K562 (cell line): ENCODE measurements around the gene ATF5. TPM values are rescaled to one million over a fixed set of nuclear protein-coding genes. Genes with fewer than 3 reads are reported as not detected.

ENCODE experiments used
- BACH1 ChIP-seq: fragments of 200-800 bp; sonication (Bioruptor generic); IDR thresholded peaks from 2 replicates; pipeline ENCODE4 v1.6.1; 2016; ENCODE audit warnings: missing genetic modification characterization, missing compliant biosample characterization
- BHLHE40 ChIP-seq: IDR thresholded peaks from 2 replicates; pipeline ENCODE4 v1.6.1; 2011; ENCODE audit warnings: low read length, improper control_type of control experiment
- CXXC5 ChIP-seq: fragments of 250-450 bp; sonication (Bioruptor Pico); IDR thresholded peaks from 2 replicates; pipeline ENCODE4 v1.8.0; 2022; ENCODE audit warnings: inconsistent platforms, mild to moderate bottlenecking, moderate library complexity
- E2F3 ChIP-seq: fragments of 250-450 bp; sonication (Bioruptor Pico); IDR thresholded peaks from 2 replicates; pipeline ENCODE4 v1.4.0; 2020; ENCODE audit warnings: mild to moderate bottlenecking
- ETV1 ChIP-seq: fragments of 450-650 bp; conservative IDR thresholded peaks from 2 replicates; pipeline ENCODE4 v1.6.1; 2016; ENCODE audit warnings: missing genetic modification characterization, control low read depth, low read depth, missing compliant biosample characterization
- FOXP1 ChIP-seq: sonication (generic); formaldehyde crosslinking; IDR thresholded peaks from 2 replicates; pipeline ENCODE4 v1.8.0; 2022; ENCODE audit warnings: mild to moderate bottlenecking, missing genetic modification reagents
- GATA2 ChIP-seq: sonication (generic); formaldehyde crosslinking; IDR thresholded peaks from 2 replicates; pipeline ENCODE4 v1.4.0; 2020; ENCODE audit warnings: mild to moderate bottlenecking, missing genetic modification reagents
- GTF3C2 ChIP-seq: IDR thresholded peaks from 3 replicates; pipeline ENCODE4 v1.6.1; 2011; ENCODE audit warnings: borderline replicate concordance, mild to moderate bottlenecking, moderate library complexity; ENCODE audit not compliant: insufficient read length; ENCODE audit errors: extremely low read depth
- HMBOX1 ChIP-seq: sonication (generic); IDR thresholded peaks from 2 replicates; pipeline ENCODE4 v1.6.1; 2016
- NBN ChIP-seq: fragments of 450-650 bp; IDR thresholded peaks from 2 replicates; pipeline ENCODE4 v1.6.1; 2016; ENCODE audit warnings: low read depth, mild to moderate bottlenecking
- PCBP1 ChIP-seq: fragments of 200-400 bp; formaldehyde crosslinking; IDR thresholded peaks from 2 replicates; pipeline ENCODE4 v1.6.1; 2018; ENCODE audit warnings: mild to moderate bottlenecking, low read depth, low read length; ENCODE audit not compliant: poor library complexity, severe bottlenecking
- POU5F1 ChIP-seq: fragments of 150-350 bp; IDR thresholded peaks from 2 replicates; pipeline ENCODE4 v1.6.1; 2014; ENCODE audit warnings: borderline replicate concordance, low read length, low read depth, mild to moderate bottlenecking; ENCODE audit not compliant: partially characterized antibody
- PTBP1 ChIP-seq: fragments of 200-400 bp; formaldehyde crosslinking; IDR thresholded peaks from 2 replicates; pipeline ENCODE4 v1.6.1; 2017; ENCODE audit warnings: low read depth, low read length
- RBM22 ChIP-seq: fragments of 200-400 bp; formaldehyde crosslinking; IDR thresholded peaks from 2 replicates; pipeline ENCODE4 v1.6.1; 2018; ENCODE audit warnings: low read length, low read depth; ENCODE audit not compliant: poor library complexity, severe bottlenecking
- TCF15 ChIP-seq: fragments of 250-450 bp; sonication (Bioruptor Pico); IDR thresholded peaks from 2 replicates; pipeline ENCODE4 v1.8.0; 2022; ENCODE audit warnings: moderate library complexity, mild to moderate bottlenecking, inconsistent platforms
- TSC22D4 ChIP-seq: fragments of 450-650 bp; IDR thresholded peaks from 2 replicates; pipeline ENCODE4 v1.6.1; 2016; ENCODE audit warnings: missing genetic modification characterization, missing biosample characterization, control low read depth
- ZBTB17 ChIP-seq: fragments of 450-650 bp; formaldehyde crosslinking; IDR thresholded peaks from 2 replicates; pipeline ENCODE4 v1.4.0; 2020; ENCODE audit warnings: mild to moderate bottlenecking
- ZBTB43 ChIP-seq: sonication (generic); formaldehyde crosslinking; IDR thresholded peaks from 2 replicates; pipeline ENCODE4 v1.8.0; 2023; ENCODE audit warnings: mild to moderate bottlenecking, missing genetic modification reagents
- ZKSCAN8 ChIP-seq: fragments of 200-800 bp; sonication (Bioruptor generic); IDR thresholded peaks from 2 replicates; pipeline ENCODE4 v1.6.1; 2016; ENCODE audit warnings: missing genetic modification characterization, missing compliant biosample characterization
- ZNF124 ChIP-seq: sonication (generic); formaldehyde crosslinking; IDR thresholded peaks from 2 replicates; pipeline ENCODE4 v1.8.1; 2022; ENCODE audit warnings: missing genetic modification reagents
- polyA plus RNA-seq, 8 experiments: library from polyadenylated mRNA; depleted of rRNA in 4 of 8; stranded (reverse) in 5 of 8; unstranded in 3 of 8; fragments of >200 nt; fragmentation: Nextera tagmentation in 2 of 8; fragmentation: Illumina TruSeq in 1 of 8; extraction: Ambion mirVana in 2 of 8; extraction: Trizol in 1 of 8; gene quantifications; 2 replicates each; pipeline versions ENCODE4 v1.2.1 to v1.2.3, GENCODE V29; 2011 to 2014; ENCODE audit warnings: inconsistent platforms in 1 of 8, missing spikeins in 1 of 8
- total RNA-seq, 7 experiments: library from RNA; depleted of rRNA in 6 of 7; stranded (reverse); fragments of >200 nt in 6 of 7; fragmentation: Illumina TruSeq in 2 of 7; extraction: Trizol in 2 of 7; gene quantifications; 2 replicates each; pipeline versions ENCODE4 v1.2.1 to v1.2.3, GENCODE V29; 2011 to 2021; ENCODE audit warnings: low replicate concordance in 1 of 7
- TF ChIP-seq, protein P1 (sequence below): IDR thresholded peaks from 3 replicates; pipeline ENCODE4 v1.6.1; 2011; ENCODE audit warnings: borderline replicate concordance, mild to moderate bottlenecking; ENCODE audit not compliant: insufficient read length, insufficient read depth

ATF5 gene
- total and polyA plus RNA-seq, 9 of the 15 experiments (the other 6 are each of a cell fraction or from before 2014, with no cell fraction given) = 3.0 to 57.6 (median 11.1) TPM

- TF ChIP-seq, protein P1, sequence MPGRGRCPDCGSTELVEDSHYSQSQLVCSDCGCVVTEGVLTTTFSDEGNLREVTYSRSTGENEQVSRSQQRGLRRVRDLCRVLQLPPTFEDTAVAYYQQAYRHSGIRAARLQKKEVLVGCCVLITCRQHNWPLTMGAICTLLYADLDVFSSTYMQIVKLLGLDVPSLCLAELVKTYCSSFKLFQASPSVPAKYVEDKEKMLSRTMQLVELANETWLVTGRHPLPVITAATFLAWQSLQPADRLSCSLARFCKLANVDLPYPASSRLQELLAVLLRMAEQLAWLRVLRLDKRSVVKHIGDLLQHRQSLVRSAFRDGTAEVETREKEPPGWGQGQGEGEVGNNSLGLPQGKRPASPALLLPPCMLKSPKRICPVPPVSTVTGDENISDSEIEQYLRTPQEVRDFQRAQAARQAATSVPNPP = no peak
- no peak for TF ChIP-seq PTBP1
- TF ChIP-seq ZNF124 (CRISPR knock-in tag) = no peak
- no peak for TF ChIP-seq TSC22D4 (tag)
- no peak for TF ChIP-seq PCBP1
- peak; percentile 33; the same call in 1 of the 2 replicates for TF ChIP-seq GATA2 (CRISPR knock-in tag)
- no peak for TF ChIP-seq RBM22
- no peak for TF ChIP-seq TCF15
- TF ChIP-seq ZBTB43 (CRISPR knock-in tag) = no peak
- TF ChIP-seq E2F3 (CRISPR knock-in tag) = no peak
- TF ChIP-seq POU5F1 = no peak
- peak; percentile 35; the same call in 1 of the 2 replicates for TF ChIP-seq CXXC5 (CRISPR knock-in tag)
- TF ChIP-seq BACH1 (tag) = no peak
- no peak for TF ChIP-seq NBN
- TF ChIP-seq ZBTB17 (CRISPR knock-in tag) = no peak
- TF ChIP-seq FOXP1 (CRISPR knock-in tag) = no peak
- TF ChIP-seq BHLHE40 = peak; percentile 38; the same call in 1 of the 2 replicates
- TF ChIP-seq HMBOX1 = no peak
- no peak for TF ChIP-seq ZKSCAN8 (CRISPR knock-in tag)
- no peak for TF ChIP-seq ETV1 (tag)
- no peak for TF ChIP-seq GTF3C2
These were observed 52.9 kb downstream of the ATF5 start (continued) for GRCh38 chr19:49981603-49982593.
